ENCODE measurements around the gene STT3B. TPM values are rescaled to one million over a fixed set of nuclear protein-coding genes. Genes with fewer than 3 reads are reported as not detected.

STT3B gene
- polyA plus RNA-seq, 1 donor (not counting 4 experiments of a cell fraction or from before 2014, with no cell fraction given), result 129 TPM

GRCh38 chr3:31661286-31661685, 128.6 kb downstream of the STT3B start:
- no peak for FAIRE-seq
- dilution Hi-C loops (cut with MboI; ENCODE audit: extremely low pct_ligation_motif_present, low sequenced_read_pairs), result no loop called here
- H3K4me1 ChIP-seq (ENCODE audit: control insufficient read depth, extremely low read depth, insufficient read depth, low read length), result no peaks in the 10 kb centered on the region
- DNase-seq (ENCODE audit: low read depth, low spot score), result no peak
- TF ChIP-seq EZH2 (IDR thresholded peaks at IDR 0.05; ENCODE audit: low read length) (no peak), CTCF (optimal IDR thresholded peaks at IDR 0.05 in 1 of 3, IDR thresholded peaks at IDR 0.05 in 1 of 3, conservative IDR thresholded peaks at IDR 0.05 in 1 of 3; ENCODE audit: extremely low read depth in 1 of 3, insufficient read depth in 2 of 3, low read length in 3 of 3) (no peak)
- H2AFZ ChIP-seq (ENCODE audit: control insufficient read depth, low read length), result no peak overlapping the region
- no peak overlapping the region for H3K27ac ChIP-seq (ENCODE audit: control insufficient read depth, insufficient read depth, low read length)
- H3K9ac ChIP-seq (ENCODE audit: control insufficient read depth, extremely low read depth, insufficient read depth, low read length), result no peak overlapping the region
- no peaks in the 10 kb centered on the region for H4K20me1 ChIP-seq (ENCODE audit: control insufficient read depth, extremely low read depth, insufficient read depth, low read length)
- no peaks in the 10 kb centered on the region for H3K79me2 ChIP-seq (ENCODE audit: control insufficient read depth, insufficient read depth, low read length)
- no peak overlapping the region for H3K4me3 ChIP-seq (ENCODE audit: control insufficient read depth in 2 of 3, extremely low read depth in 1 of 3, insufficient read depth in 2 of 3, low read depth in 1 of 3, low read length in 3 of 3)
- no peak overlapping the region for H3K4me2 ChIP-seq (ENCODE audit: control insufficient read depth, extremely low read depth, insufficient read depth, low read depth, low read length)
- H3K36me3 ChIP-seq (ENCODE audit: control insufficient read depth in 2 of 2, extremely low read depth in 1 of 2, insufficient read depth in 2 of 2, low read length in 2 of 2), result peaks cover 17 to 34% of the 10 kb centered on the region in 2 experiments
- H3K27me3 ChIP-seq (ENCODE audit: control insufficient read depth, extremely low read depth, insufficient read depth, low read length), result no peaks in the 10 kb centered on the region
- H3K9me3 ChIP-seq (ENCODE audit: control insufficient read depth, low read depth, low read length), result no peaks in the 10 kb centered on the region
- H3K9me1 ChIP-seq (ENCODE audit: control insufficient read depth, extremely low read depth, insufficient read depth, low read length), result no peaks in the 10 kb centered on the region

GRCh38 chr3:31661993-31662670, 129.4 kb downstream of the STT3B start:
- H3K36me3 ChIP-seq (ENCODE audit: control insufficient read depth in 2 of 2, extremely low read depth in 1 of 2, insufficient read depth in 2 of 2, low read length in 2 of 2), result peaks cover 22 to 37% of the 10 kb centered on the region in 2 experiments
- H3K79me2 ChIP-seq (ENCODE audit: control insufficient read depth, insufficient read depth, low read length), result no peaks in the 10 kb centered on the region
- H3K27ac ChIP-seq (ENCODE audit: control insufficient read depth, insufficient read depth, low read length), result no peak overlapping the region
- H3K9ac ChIP-seq (ENCODE audit: control insufficient read depth, extremely low read depth, insufficient read depth, low read length), result no peak overlapping the region
- no peaks in the 10 kb centered on the region for H3K4me1 ChIP-seq (ENCODE audit: control insufficient read depth, extremely low read depth, insufficient read depth, low read length)
- no peak for TF ChIP-seq CTCF (optimal IDR thresholded peaks at IDR 0.05 in 1 of 3, IDR thresholded peaks at IDR 0.05 in 1 of 3, conservative IDR thresholded peaks at IDR 0.05 in 1 of 3; ENCODE audit: extremely low read depth in 1 of 3, insufficient read depth in 2 of 3, low read length in 3 of 3)
- no peak for TF ChIP-seq EZH2 (IDR thresholded peaks at IDR 0.05; ENCODE audit: low read length)
- no peaks in the 10 kb centered on the region for H4K20me1 ChIP-seq (ENCODE audit: control insufficient read depth, extremely low read depth, insufficient read depth, low read length)
- H3K4me2 ChIP-seq (ENCODE audit: control insufficient read depth, extremely low read depth, insufficient read depth, low read depth, low read length), result no peak overlapping the region
- dilution Hi-C loops (cut with MboI; ENCODE audit: extremely low pct_ligation_motif_present, low sequenced_read_pairs), result no loop called here
- no peaks in the 10 kb centered on the region for H3K9me3 ChIP-seq (ENCODE audit: control insufficient read depth, low read depth, low read length)
- DNase-seq (ENCODE audit: low read depth, low spot score) (no peak), FAIRE-seq (no peak)
- no peak overlapping the region for H2AFZ ChIP-seq (ENCODE audit: control insufficient read depth, low read length)
- H3K27me3 ChIP-seq (ENCODE audit: control insufficient read depth, extremely low read depth, insufficient read depth, low read length), result no peaks in the 10 kb centered on the region
- no peak overlapping the region for H3K4me3 ChIP-seq (ENCODE audit: control insufficient read depth in 2 of 3, extremely low read depth in 1 of 3, insufficient read depth in 2 of 3, low read depth in 1 of 3, low read length in 3 of 3)
- no peaks in the 10 kb centered on the region for H3K9me1 ChIP-seq (ENCODE audit: control insufficient read depth, extremely low read depth, insufficient read depth, low read length)

All from keratinocyte (primary cell).